NB4 (cell line): ENCODE data around the gene AFAP1L2.

Experiments
- DNase-seq: peaks from one replicate; pipeline ENCODE4 v3.0.0; 2010; ENCODE audit warnings: low read depth
- H3K4me3 ChIP-seq: one replicate; pipeline ENCODE4 v1.5.1; 2011; ENCODE audit warnings: mild to moderate bottlenecking, low read depth, low read length, moderate library complexity
- MYC ChIP-seq: IDR thresholded peaks from 2 replicates; pipeline ENCODE4 v1.6.1; 2011; ENCODE audit warnings: low read depth, low read length
- POLR2A ChIP-seq: IDR thresholded peaks from 2 replicates; pipeline ENCODE4 v1.6.1; 2011; ENCODE audit warnings: mild to moderate bottlenecking; ENCODE audit not compliant: insufficient read length; ENCODE audit errors: extremely low read depth
- TF ChIP-seq, protein P1 (sequence below): IDR thresholded peaks from one replicate; pipeline ENCODE4 v1.5.1; 2012; ENCODE audit warnings: low read depth, low read length
- TF ChIP-seq, protein P2 (sequence below): IDR thresholded peaks from 2 replicates; pipeline ENCODE4 v1.6.1; 2011; ENCODE audit warnings: low read depth, low read length

AFAP1L2 gene

DNA sequence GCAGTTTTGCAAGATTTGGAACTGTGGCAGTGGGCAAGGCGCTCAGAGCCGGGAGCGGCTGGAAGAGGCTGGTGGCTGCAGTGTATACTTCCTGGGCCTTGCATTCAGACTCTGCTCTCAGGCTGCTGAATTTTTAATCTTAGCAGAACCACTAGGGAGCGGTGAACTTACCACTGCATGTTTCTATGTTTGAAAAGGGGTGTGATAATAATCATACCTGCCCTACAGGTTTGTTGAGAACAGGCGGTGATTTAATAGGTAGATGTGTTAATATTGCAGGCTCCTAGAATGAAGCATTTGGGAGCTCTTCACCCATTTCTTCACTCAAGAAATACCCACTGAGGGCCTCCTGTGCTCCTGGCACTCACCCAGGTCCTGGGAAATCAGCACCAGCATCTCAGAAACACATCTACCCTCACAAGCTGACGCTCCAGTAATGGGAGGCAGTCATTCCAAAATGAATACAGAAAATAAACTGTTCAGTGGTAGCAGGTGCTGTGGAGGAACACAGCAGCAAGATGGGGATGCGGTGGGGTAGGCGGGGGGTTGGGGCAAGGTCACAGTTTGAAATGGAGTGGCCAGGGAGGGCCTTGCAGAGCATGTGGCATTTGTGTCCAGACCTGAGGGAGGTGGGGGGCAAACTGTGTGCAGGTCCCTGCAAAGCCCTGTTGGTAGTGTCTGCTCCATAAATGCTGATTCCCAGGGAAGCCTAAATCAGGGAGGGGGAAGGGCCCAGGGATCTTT is 124.2 kb downstream of the AFAP1L2 start:
- DNase-seq, result no peak
- H3K4me3 ChIP-seq, result no peak overlapping the region
- TF ChIP-seq MYC (no peak), POLR2A (no peak)
- TF ChIP-seq, protein P1, sequence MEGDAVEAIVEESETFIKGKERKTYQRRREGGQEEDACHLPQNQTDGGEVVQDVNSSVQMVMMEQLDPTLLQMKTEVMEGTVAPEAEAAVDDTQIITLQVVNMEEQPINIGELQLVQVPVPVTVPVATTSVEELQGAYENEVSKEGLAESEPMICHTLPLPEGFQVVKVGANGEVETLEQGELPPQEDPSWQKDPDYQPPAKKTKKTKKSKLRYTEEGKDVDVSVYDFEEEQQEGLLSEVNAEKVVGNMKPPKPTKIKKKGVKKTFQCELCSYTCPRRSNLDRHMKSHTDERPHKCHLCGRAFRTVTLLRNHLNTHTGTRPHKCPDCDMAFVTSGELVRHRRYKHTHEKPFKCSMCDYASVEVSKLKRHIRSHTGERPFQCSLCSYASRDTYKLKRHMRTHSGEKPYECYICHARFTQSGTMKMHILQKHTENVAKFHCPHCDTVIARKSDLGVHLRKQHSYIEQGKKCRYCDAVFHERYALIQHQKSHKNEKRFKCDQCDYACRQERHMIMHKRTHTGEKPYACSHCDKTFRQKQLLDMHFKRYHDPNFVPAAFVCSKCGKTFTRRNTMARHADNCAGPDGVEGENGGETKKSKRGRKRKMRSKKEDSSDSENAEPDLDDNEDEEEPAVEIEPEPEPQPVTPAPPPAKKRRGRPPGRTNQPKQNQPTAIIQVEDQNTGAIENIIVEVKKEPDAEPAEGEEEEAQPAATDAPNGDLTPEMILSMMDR, result no peak
- TF ChIP-seq, protein P2, sequence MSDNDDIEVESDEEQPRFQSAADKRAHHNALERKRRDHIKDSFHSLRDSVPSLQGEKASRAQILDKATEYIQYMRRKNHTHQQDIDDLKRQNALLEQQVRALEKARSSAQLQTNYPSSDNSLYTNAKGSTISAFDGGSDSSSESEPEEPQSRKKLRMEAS, result no peak

DNA sequence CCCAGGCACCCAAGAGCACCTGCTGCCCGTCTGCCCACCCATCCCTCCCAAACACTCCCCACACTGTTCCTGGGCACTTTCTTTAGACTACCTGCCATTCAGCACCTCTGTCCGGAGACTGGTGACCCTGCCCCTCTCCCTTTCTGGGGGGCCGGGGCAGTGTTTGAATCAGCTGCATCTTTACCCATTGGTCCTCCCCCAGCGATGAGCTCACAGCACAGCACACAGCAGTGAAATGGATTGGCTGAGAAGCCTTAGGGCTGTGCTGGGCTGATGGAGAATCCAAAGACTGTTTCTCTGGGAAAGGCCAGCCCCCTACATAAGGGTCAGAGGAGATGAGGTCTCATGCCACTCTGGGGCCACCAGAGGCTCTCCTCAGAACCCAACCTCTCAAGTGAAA is 125.0 kb downstream of the AFAP1L2 start:
- no peak overlapping the region for H3K4me3 ChIP-seq
- TF ChIP-seq POLR2A (no peak), MYC (no peak)
- TF ChIP-seq, protein P2, result no peak
- TF ChIP-seq, protein P1, result no peak
- DNase-seq, result no peak

DNA sequence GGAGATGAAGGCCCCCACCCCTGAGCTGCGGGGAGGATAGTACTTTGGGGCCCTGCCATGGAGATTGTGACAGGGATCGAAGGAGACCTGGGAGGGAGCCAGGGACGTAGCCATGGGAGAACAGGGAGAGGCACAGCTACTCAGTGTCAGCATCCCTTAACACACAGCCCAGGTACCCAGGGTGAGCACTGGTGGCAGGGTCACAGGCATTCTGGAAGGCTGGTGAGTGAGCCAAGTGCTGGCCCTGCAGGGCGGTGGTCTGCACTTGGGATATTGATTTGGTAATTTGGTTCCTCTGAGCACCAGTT is 125.5 kb downstream of the AFAP1L2 start:
- no peak overlapping the region for H3K4me3 ChIP-seq
- TF ChIP-seq, protein P2, result no peak
- TF ChIP-seq POLR2A, result no peak
- no peak for DNase-seq

DNA sequence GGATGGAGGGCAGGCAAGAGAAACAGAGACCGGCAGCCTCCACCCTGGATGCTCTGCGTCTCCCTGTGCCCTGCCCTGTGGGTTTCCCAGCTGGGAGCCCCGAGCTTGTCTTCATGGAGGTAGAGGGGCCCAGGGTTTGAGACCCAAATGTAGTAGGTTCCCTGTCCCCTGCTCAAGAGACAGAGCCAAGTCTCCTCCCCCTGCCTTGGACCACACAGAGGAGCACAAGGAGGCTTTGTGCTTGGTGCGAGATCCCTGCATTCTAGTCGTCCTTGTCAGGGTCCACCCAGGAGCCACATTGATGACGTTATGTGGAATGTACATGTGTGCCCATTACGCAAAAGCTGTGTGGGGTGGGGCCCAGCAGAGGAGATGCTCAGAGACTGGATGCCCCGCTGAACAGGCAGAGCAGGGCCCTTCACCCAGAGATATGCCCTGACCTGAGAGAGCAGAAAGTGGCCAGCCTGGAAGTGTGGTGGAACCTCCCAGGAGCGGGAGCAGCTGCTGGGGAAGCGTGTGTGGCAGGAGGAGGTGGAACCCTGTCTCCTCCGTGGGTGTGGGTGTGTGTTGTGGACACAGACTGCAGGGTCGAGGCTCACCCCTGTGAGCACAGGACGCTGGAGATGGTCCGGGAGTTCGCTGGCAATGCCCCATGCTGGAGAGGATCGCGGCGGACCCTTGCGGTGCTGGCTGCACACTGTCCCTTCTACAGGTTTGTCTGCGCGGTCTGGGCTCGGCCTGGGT is 126.0 kb downstream of the AFAP1L2 start:
- H3K4me3 ChIP-seq, result no peak overlapping the region
- DNase-seq, result no peak
- TF ChIP-seq, protein P1, result no peak
- no peak for TF ChIP-seq MYC
- no peak for TF ChIP-seq POLR2A
- TF ChIP-seq, protein P2, result no peak

DNA sequence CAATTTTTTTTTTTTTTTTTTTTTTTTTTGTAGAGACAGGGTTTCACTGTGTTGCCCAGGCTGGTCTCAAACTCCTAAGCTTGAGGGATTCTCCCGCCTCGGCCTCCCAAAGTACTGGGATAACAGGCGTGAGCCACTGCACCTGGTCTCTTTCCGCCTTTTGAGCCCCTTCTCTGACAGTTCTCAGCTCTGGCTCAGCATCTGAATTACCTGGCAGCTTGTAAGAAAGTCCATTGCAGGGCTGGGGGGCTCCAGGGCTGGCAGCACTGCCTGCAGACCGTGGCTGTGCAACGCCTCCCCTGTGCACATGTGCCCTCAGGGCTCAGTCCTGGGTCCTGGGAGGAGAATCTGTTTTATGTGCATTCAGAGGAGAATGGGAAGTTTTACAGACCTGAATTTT is 127.6 kb downstream of the AFAP1L2 start:
- H3K4me3 ChIP-seq, result no peak overlapping the region
- TF ChIP-seq MYC, result no peak
- TF ChIP-seq POLR2A, result no peak
- TF ChIP-seq, protein P1, result no peak
- TF ChIP-seq, protein P2, result no peak
- no peak for DNase-seq

DNA sequence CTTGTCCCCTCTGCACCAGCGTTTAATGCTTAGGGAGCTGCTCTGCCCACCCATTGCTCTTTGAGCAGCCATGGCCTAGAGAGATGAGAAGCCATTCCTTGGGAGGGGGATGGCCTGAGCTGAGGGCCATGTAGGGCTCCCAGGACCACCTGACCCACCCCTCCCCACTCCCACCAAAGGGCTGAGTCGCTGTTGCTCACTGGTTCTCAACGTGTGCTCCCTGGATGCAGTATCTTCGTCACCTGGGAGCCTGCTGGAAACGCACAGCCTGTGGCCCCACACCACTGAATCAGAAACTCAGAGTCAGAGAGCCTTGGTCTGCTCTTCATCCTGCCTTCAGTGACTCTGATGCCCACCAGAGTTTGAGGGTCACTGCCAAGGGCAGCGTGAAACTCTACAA is 128.2 kb downstream of the AFAP1L2 start:
- DNase-seq, result no peak
- TF ChIP-seq MYC (no peak), POLR2A (no peak)
- TF ChIP-seq, protein P1, result no peak
- TF ChIP-seq, protein P2, result no peak
- H3K4me3 ChIP-seq, result no peak overlapping the region
